ENCODE data around the gene PGAM2. TPM values are rescaled to one million over a fixed set of nuclear protein-coding genes. Genes with fewer than 3 reads are reported as not detected.

PGAM2 gene
- total RNA-seq, 4 donors from 2014 or later: 2.3 to 5.0 TPM; not detected in 2

- TF ChIP-seq POLR2A (IDR thresholded peaks at IDR 0.05): no peak
- no peak for TF ChIP-seq POLR2AphosphoS5 (IDR thresholded peaks at IDR 0.05)
- no peak for TF ChIP-seq CTCF (IDR thresholded peaks at IDR 0.05)
- TF ChIP-seq EP300 (IDR thresholded peaks at IDR 0.05): no peak
- DNase-seq (ENCODE audit: low spot score in 2 of 2): no peak
- no peak overlapping the region for H3K27ac ChIP-seq
- H3K4me3 ChIP-seq: no peak overlapping the region
- H3K36me3 ChIP-seq: no peaks in the 10 kb centered on the region
- 90% methylated on average over 6 of the region's 6 CpGs for WGBS
- H3K4me1 ChIP-seq: peaks cover 13% of the 10 kb centered on the region
- no peaks in the 10 kb centered on the region for H3K27me3 ChIP-seq
- no peaks in the 10 kb centered on the region for H3K9me3 ChIP-seq
Observed at GRCh38 chr7:44093102-44093641, 27.8 kb upstream of the PGAM2 start.

- peaks cover 23% of the 10 kb centered on the region for H3K4me1 ChIP-seq
Observed at GRCh38 chr7:44087911-44088838, 22.8 kb upstream of the PGAM2 start.

GRCh38 chr7:44086627-44087026 lies 21.3 kb upstream of the PGAM2 start:
- Histone ChIP-seq H3K4me1 (peaks cover 25% of the 10 kb centered on the region), H3K4me3 (no peak overlapping the region), H3K9me3 (no peaks in the 10 kb centered on the region), H3K36me3 (no peaks in the 10 kb centered on the region), H3K27ac (no peak overlapping the region), H3K27me3 (no peaks in the 10 kb centered on the region)
- TF ChIP-seq POLR2A (IDR thresholded peaks at IDR 0.05) (no peak), CTCF (IDR thresholded peaks at IDR 0.05) (no peak), POLR2AphosphoS5 (IDR thresholded peaks at IDR 0.05) (no peak)
- 98% methylated on average over 3 of the region's 3 CpGs for WGBS
- DNase-seq (ENCODE audit: low spot score in 2 of 2): no peak

More at GRCh38 chr7:44087911-44088838, 22.8 kb upstream of the PGAM2 start:
- H3K27me3 ChIP-seq: no peaks in the 10 kb centered on the region
- no peak overlapping the region for H3K4me3 ChIP-seq
- TF ChIP-seq POLR2AphosphoS5 (IDR thresholded peaks at IDR 0.05) (no peak), CTCF (IDR thresholded peaks at IDR 0.05) (no peak), EP300 (IDR thresholded peaks at IDR 0.05) (no peak)
- DNase-seq (ENCODE audit: low spot score in 2 of 2): peak in 1 of 2 donors; percentile 84
- H3K36me3 ChIP-seq: no peaks in the 10 kb centered on the region
- H3K9me3 ChIP-seq: no peaks in the 10 kb centered on the region
- WGBS: 62% methylated on average over 19 of the region's 20 CpGs
- H3K27ac ChIP-seq: peak overlapping the region; percentile 86

GRCh38 chr7:44085546-44085945 lies 20.2 kb upstream of the PGAM2 start:
- Histone ChIP-seq H3K27ac (no peak overlapping the region), H3K36me3 (peaks cover under 1% of the 10 kb centered on the region), H3K27me3 (no peaks in the 10 kb centered on the region), H3K4me3 (no peak overlapping the region), H3K4me1 (peaks cover 36% of the 10 kb centered on the region), H3K9me3 (no peaks in the 10 kb centered on the region)
- TF ChIP-seq POLR2A (IDR thresholded peaks at IDR 0.05) (no peak), POLR2AphosphoS5 (IDR thresholded peaks at IDR 0.05) (no peak), EP300 (IDR thresholded peaks at IDR 0.05) (no peak), CTCF (IDR thresholded peaks at IDR 0.05) (no peak)
- DNase-seq (ENCODE audit: low spot score in 2 of 2): no peak
- 78% methylated on average over 3 of the region's 3 CpGs for WGBS

- H3K27ac ChIP-seq: no peak overlapping the region
- TF ChIP-seq CTCF (IDR thresholded peaks at IDR 0.05): no peak
- TF ChIP-seq EP300 (IDR thresholded peaks at IDR 0.05): no peak
- TF ChIP-seq POLR2AphosphoS5 (IDR thresholded peaks at IDR 0.05): no peak
- TF ChIP-seq POLR2A (IDR thresholded peaks at IDR 0.05): no peak
Observed at GRCh38 chr7:44084701-44085100, 19.3 kb upstream of the PGAM2 start.

More at GRCh38 chr7:44084701-44085100, 19.3 kb upstream of the PGAM2 start:
- H3K36me3 ChIP-seq: peaks cover 9% of the 10 kb centered on the region
- DNase-seq (ENCODE audit: low spot score in 2 of 2): no peak
- WGBS: 77% methylated on average over 4 of the region's 4 CpGs
- no peak overlapping the region for H3K4me3 ChIP-seq
- no peaks in the 10 kb centered on the region for H3K27me3 ChIP-seq
- H3K4me1 ChIP-seq: peaks cover 41% of the 10 kb centered on the region
- no peaks in the 10 kb centered on the region for H3K9me3 ChIP-seq

All from suprapubic skin (tissue), 4 donors.